ENCODE data around the gene CARNS1. TPM values are rescaled to one million over a fixed set of nuclear protein-coding genes. Genes with fewer than 3 reads are reported as not detected.

CARNS1 gene
- total and polyA plus RNA-seq, 10 of the 15 experiments (the other 5 are each of a cell fraction or from before 2014, with no cell fraction given), result 0.02 to 0.14 (median 0.10) TPM; not detected in 3

GRCh38 chr11:67369801-67370284 lies 45.6 kb upstream of the CARNS1 start:
- Histone ChIP-seq H3K27ac (ENCODE audit: control insufficient read depth, insufficient read depth) (no peak overlapping the region), H3K36me3 (ENCODE audit: control insufficient read depth in 2 of 2, insufficient read depth in 2 of 2, low read length in 1 of 2) (no peaks in the 10 kb centered on the region), H3K4me1 (ENCODE audit: control insufficient read depth, insufficient read depth, low read length) (peaks cover 25% of the 10 kb centered on the region), H3K27me3 (replicated peaks in 1 of 2; ENCODE audit: control insufficient read depth in 2 of 2, insufficient read depth in 2 of 2, low read length in 1 of 2) (peaks cover 1 to 7% of the 10 kb centered on the region in 2 experiments; a peak in 3 of 4 replicates), H3K4me3 (no peak overlapping the region), H3K4me2 (ENCODE audit: control insufficient read depth, insufficient read depth) (no peak overlapping the region), H3K9me3 (replicated peaks; ENCODE audit: control insufficient read depth, insufficient read depth, low read length) (no peaks in the 10 kb centered on the region), H2AFZ (ENCODE audit: control insufficient read depth, low read depth, low read length) (no peak overlapping the region), H3K79me2 (ENCODE audit: control insufficient read depth, insufficient read depth, low read length) (no peaks in the 10 kb centered on the region), H4K20me1 (ENCODE audit: control insufficient read depth, insufficient read depth) (peaks cover 8% of the 10 kb centered on the region; the same call in 1 of the 2 replicates), H3K9ac (ENCODE audit: control insufficient read depth, insufficient read depth, low read length) (no peak overlapping the region)
- intact Hi-C loops (cut with micrococcal nuclease; ENCODE audit: unreplicated experiment) (loop anchor here (2.0 kb wide), 1 partner anchor 13 kb away; no protein-coding TSS in a partner anchor), in situ Hi-C loops (cut with MboI) (no loop called here)
- DNase-seq (ENCODE audit: low read depth, low spot score) (no peak), FAIRE-seq (no peak), ATAC-seq (no peak)
- ChIA-PET SMC1A (ENCODE audit: uncharacterized antibody, unreplicated experiment) (interaction anchor here (1.0 to 21.3 kb wide), 3 partner anchors 8 to 14 kb away, joined by 3 to 646 read pairs (median 49); partner anchors contain the start of gene POLD4), CTCF (interaction anchor here (1.4 to 26.2 kb wide), 4 partner anchors 8 to 102 kb away, joined by 4 to 1301 read pairs (median 671); partner anchors contain the start of genes CLCF1, POLD4 and RAD9A), POLR2A (interaction anchor here (0.5 to 5.1 kb wide), 6 partner anchors 11 to 119 kb away, joined by 3 to 42 read pairs (median 4); partner anchors contain the start of genes POLD4 and RPS6KB2), RAD21 (ENCODE audit: unreplicated experiment) (interaction anchor here (0.6 to 6.5 kb wide), 6 partner anchors 8 to 49 kb away, joined by 3 to 122 read pairs (median 4); partner anchors contain the start of genes POLD4 and TBC1D10C)
- TF ChIP-seq, protein P1, sequence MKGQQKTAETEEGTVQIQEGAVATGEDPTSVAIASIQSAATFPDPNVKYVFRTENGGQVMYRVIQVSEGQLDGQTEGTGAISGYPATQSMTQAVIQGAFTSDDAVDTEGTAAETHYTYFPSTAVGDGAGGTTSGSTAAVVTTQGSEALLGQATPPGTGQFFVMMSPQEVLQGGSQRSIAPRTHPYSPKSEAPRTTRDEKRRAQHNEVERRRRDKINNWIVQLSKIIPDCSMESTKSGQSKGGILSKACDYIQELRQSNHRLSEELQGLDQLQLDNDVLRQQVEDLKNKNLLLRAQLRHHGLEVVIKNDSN (IDR thresholded peaks at IDR 0.05; ENCODE audit: borderline replicate concordance, extremely low read length, insufficient read depth, low read depth, low read length), result no peak
- TF ChIP-seq ASH2L (IDR thresholded peaks at IDR 0.05; ENCODE audit: borderline replicate concordance, low read depth) (no peak), TCF3 (IDR thresholded peaks at IDR 0.05; ENCODE audit: borderline replicate concordance, insufficient read depth, low read depth, low read length) (no peak), BACH1 (IDR thresholded peaks at IDR 0.05; ENCODE audit: borderline replicate concordance) (no peak), NBN (IDR thresholded peaks at IDR 0.05) (no peak), DPF2 (IDR thresholded peaks at IDR 0.05) (no peak), SMC3 (IDR thresholded peaks at IDR 0.05; ENCODE audit: borderline replicate concordance, low read length) (no peak), YY1 (IDR thresholded peaks at IDR 0.05; ENCODE audit: low read depth, low read length) (no peak), TCF12 (IDR thresholded peaks at IDR 0.05; ENCODE audit: low read depth, low read length) (no peak), MEF2B (IDR thresholded peaks at IDR 0.05; ENCODE audit: partially characterized antibody, poor library complexity, severe bottlenecking) (no peak), ZNF274 (IDR thresholded peaks at IDR 0.05; ENCODE audit: insufficient read depth, insufficient read length) (no peak), JUND (IDR thresholded peaks at IDR 0.05; ENCODE audit: low read depth, low read length) (no peak)
- TF ChIP-seq, protein P2, sequence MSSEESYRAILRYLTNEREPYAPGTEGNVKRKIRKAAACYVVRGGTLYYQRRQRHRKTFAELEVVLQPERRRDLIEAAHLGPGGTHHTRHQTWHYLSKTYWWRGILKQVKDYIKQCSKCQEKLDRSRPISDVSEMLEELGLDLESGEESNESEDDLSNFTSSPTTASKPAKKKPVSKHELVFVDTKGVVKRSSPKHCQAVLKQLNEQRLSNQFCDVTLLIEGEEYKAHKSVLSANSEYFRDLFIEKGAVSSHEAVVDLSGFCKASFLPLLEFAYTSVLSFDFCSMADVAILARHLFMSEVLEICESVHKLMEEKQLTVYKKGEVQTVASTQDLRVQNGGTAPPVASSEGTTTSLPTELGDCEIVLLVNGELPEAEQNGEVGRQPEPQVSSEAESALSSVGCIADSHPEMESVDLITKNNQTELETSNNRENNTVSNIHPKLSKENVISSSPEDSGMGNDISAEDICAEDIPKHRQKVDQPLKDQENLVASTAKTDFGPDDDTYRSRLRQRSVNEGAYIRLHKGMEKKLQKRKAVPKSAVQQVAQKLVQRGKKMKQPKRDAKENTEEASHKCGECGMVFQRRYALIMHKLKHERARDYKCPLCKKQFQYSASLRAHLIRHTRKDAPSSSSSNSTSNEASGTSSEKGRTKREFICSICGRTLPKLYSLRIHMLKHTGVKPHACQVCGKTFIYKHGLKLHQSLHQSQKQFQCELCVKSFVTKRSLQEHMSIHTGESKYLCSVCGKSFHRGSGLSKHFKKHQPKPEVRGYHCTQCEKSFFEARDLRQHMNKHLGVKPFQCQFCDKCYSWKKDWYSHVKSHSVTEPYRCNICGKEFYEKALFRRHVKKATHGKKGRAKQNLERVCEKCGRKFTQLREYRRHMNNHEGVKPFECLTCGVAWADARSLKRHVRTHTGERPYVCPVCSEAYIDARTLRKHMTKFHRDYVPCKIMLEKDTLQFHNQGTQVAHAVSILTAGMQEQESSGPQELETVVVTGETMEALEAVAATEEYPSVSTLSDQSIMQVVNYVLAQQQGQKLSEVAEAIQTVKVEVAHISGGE (CRISPR knock-in tag; IDR thresholded peaks at IDR 0.05), result no peak
- TF ChIP-seq, protein P3, sequence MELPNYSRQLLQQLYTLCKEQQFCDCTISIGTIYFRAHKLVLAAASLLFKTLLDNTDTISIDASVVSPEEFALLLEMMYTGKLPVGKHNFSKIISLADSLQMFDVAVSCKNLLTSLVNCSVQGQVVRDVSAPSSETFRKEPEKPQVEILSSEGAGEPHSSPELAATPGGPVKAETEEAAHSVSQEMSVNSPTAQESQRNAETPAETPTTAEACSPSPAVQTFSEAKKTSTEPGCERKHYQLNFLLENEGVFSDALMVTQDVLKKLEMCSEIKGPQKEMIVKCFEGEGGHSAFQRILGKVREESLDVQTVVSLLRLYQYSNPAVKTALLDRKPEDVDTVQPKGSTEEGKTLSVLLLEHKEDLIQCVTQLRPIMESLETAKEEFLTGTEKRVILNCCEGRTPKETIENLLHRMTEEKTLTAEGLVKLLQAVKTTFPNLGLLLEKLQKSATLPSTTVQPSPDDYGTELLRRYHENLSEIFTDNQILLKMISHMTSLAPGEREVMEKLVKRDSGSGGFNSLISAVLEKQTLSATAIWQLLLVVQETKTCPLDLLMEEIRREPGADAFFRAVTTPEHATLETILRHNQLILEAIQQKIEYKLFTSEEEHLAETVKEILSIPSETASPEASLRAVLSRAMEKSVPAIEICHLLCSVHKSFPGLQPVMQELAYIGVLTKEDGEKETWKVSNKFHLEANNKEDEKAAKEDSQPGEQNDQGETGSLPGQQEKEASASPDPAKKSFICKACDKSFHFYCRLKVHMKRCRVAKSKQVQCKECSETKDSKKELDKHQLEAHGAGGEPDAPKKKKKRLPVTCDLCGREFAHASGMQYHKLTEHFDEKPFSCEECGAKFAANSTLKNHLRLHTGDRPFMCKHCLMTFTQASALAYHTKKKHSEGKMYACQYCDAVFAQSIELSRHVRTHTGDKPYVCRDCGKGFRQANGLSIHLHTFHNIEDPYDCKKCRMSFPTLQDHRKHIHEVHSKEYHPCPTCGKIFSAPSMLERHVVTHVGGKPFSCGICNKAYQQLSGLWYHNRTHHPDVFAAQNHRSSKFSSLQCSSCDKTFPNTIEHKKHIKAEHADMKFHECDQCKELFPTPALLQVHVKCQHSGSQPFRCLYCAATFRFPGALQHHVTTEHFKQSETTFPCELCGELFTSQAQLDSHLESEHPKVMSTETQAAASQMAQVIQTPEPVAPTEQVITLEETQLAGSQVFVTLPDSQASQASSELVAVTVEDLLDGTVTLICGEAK (IDR thresholded peaks at IDR 0.05; ENCODE audit: borderline replicate concordance), result no peak
- 81% methylated on average over 12 of the region's 12 CpGs for WGBS (ENCODE audit: insufficient coverage, insufficient replicate concordance, low lambda C conversion rate, missing lambda C conversion rate)
- BruUV-seq (replicated peaks), result no TSS peak
